Activated naive CD8-positive, alpha-beta T cell (primary cell): ENCODE data around the gene EFCAB6.

ENCODE experiments used
- H3K27ac Mint-ChIP-seq: one replicate; pipeline ENCODE4 v1.8.0; 2021; ENCODE audit warnings: mixed read lengths
- H3K27me3 Mint-ChIP-seq: one replicate; pipeline ENCODE4 v1.8.0; 2021; ENCODE audit warnings: mixed read lengths
- H3K36me3 Mint-ChIP-seq: one replicate; pipeline ENCODE4 v1.8.0; 2021; ENCODE audit warnings: mixed read lengths
- H3K4me1 Mint-ChIP-seq: one replicate; pipeline ENCODE4 v1.8.0; 2021; ENCODE audit warnings: low read depth, mixed read lengths
- H3K4me3 Mint-ChIP-seq: one replicate; pipeline ENCODE4 v1.8.0; 2021; ENCODE audit warnings: mild to moderate bottlenecking, mixed read lengths
- H3K9me3 Mint-ChIP-seq: one replicate; pipeline ENCODE4 v1.8.0; 2021; ENCODE audit warnings: low read depth, mixed read lengths

EFCAB6 gene

GRCh38 chr22:43828998-43829782 is 17.1 kb upstream of the EFCAB6 start:
- no peak overlapping the region for H3K4me3 Mint-ChIP-seq
- no peaks in the 10 kb centered on the region for H3K36me3 Mint-ChIP-seq
- peaks cover 6% of the 10 kb centered on the region for H3K27me3 Mint-ChIP-seq
- H3K4me1 Mint-ChIP-seq, result no peaks in the 10 kb centered on the region
- H3K27ac Mint-ChIP-seq, result no peak overlapping the region
- H3K9me3 Mint-ChIP-seq, result no peaks in the 10 kb centered on the region

- no peak overlapping the region for H3K27ac Mint-ChIP-seq
Measured at GRCh38 chr22:43828725-43828997, 16.6 kb upstream of the EFCAB6 start.

GRCh38 chr22:43827926-43828724 is 16.0 kb upstream of the EFCAB6 start:
- no peaks in the 10 kb centered on the region for H3K9me3 Mint-ChIP-seq

More at GRCh38 chr22:43828725-43828997, 16.6 kb upstream of the EFCAB6 start:
- Mint-ChIP-seq H3K4me1 (no peaks in the 10 kb centered on the region), H3K9me3 (no peaks in the 10 kb centered on the region), H3K27me3 (peaks cover 6% of the 10 kb centered on the region), H3K36me3 (no peaks in the 10 kb centered on the region), H3K4me3 (no peak overlapping the region)

GRCh38 chr22:43827003-43827735 is 15.1 kb upstream of the EFCAB6 start:
- no peaks in the 10 kb centered on the region for H3K4me1 Mint-ChIP-seq
- peaks cover 9% of the 10 kb centered on the region for H3K27me3 Mint-ChIP-seq
- H3K9me3 Mint-ChIP-seq, result no peaks in the 10 kb centered on the region
- H3K36me3 Mint-ChIP-seq, result no peaks in the 10 kb centered on the region
- no peak overlapping the region for H3K27ac Mint-ChIP-seq
- no peak overlapping the region for H3K4me3 Mint-ChIP-seq

More at GRCh38 chr22:43827926-43828724, 16.0 kb upstream of the EFCAB6 start:
- Mint-ChIP-seq H3K36me3 (no peaks in the 10 kb centered on the region), H3K27ac (no peak overlapping the region), H3K4me1 (no peaks in the 10 kb centered on the region), H3K4me3 (no peak overlapping the region), H3K27me3 (peaks cover 6% of the 10 kb centered on the region)

- Mint-ChIP-seq H3K27me3 (peaks cover 15% of the 10 kb centered on the region), H3K27ac (no peak overlapping the region), H3K4me1 (no peaks in the 10 kb centered on the region), H3K36me3 (no peaks in the 10 kb centered on the region), H3K9me3 (no peaks in the 10 kb centered on the region), H3K4me3 (no peak overlapping the region)
Measured at GRCh38 chr22:43826142-43827002, 14.3 kb upstream of the EFCAB6 start.

- Mint-ChIP-seq H3K27ac (no peak overlapping the region), H3K36me3 (no peaks in the 10 kb centered on the region), H3K4me3 (no peak overlapping the region), H3K9me3 (no peaks in the 10 kb centered on the region), H3K27me3 (peaks cover 15% of the 10 kb centered on the region), H3K4me1 (no peaks in the 10 kb centered on the region)
Measured at GRCh38 chr22:43825651-43826050, 13.5 kb upstream of the EFCAB6 start.

GRCh38 chr22:43824724-43825420 is 12.8 kb upstream of the EFCAB6 start:
- Mint-ChIP-seq H3K4me1 (no peaks in the 10 kb centered on the region), H3K36me3 (no peaks in the 10 kb centered on the region), H3K9me3 (no peaks in the 10 kb centered on the region), H3K4me3 (no peak overlapping the region), H3K27ac (no peak overlapping the region), H3K27me3 (peaks cover 15% of the 10 kb centered on the region)

- Mint-ChIP-seq H3K36me3 (no peaks in the 10 kb centered on the region), H3K4me3 (no peak overlapping the region), H3K27ac (no peak overlapping the region), H3K9me3 (no peaks in the 10 kb centered on the region), H3K4me1 (no peaks in the 10 kb centered on the region), H3K27me3 (peaks cover 15% of the 10 kb centered on the region)
Measured at GRCh38 chr22:43823911-43824665, 12.0 kb upstream of the EFCAB6 start.

- Mint-ChIP-seq H3K9me3 (no peaks in the 10 kb centered on the region), H3K4me3 (no peak overlapping the region), H3K27ac (no peak overlapping the region), H3K36me3 (no peaks in the 10 kb centered on the region), H3K4me1 (no peaks in the 10 kb centered on the region), H3K27me3 (peaks cover 15% of the 10 kb centered on the region)
Measured at GRCh38 chr22:43823353-43823908, 11.3 kb upstream of the EFCAB6 start.

GRCh38 chr22:43821606-43822425 is 9.7 kb upstream of the EFCAB6 start:
- H3K36me3 Mint-ChIP-seq, result no peaks in the 10 kb centered on the region
- no peak overlapping the region for H3K27ac Mint-ChIP-seq
- H3K4me3 Mint-ChIP-seq, result no peak overlapping the region
- peaks cover 15% of the 10 kb centered on the region for H3K27me3 Mint-ChIP-seq
- H3K4me1 Mint-ChIP-seq, result no peaks in the 10 kb centered on the region
- H3K9me3 Mint-ChIP-seq, result no peaks in the 10 kb centered on the region

- Mint-ChIP-seq H3K4me3 (no peak overlapping the region), H3K36me3 (no peaks in the 10 kb centered on the region), H3K4me1 (no peaks in the 10 kb centered on the region), H3K27ac (no peak overlapping the region), H3K27me3 (peaks cover 14% of the 10 kb centered on the region), H3K9me3 (no peaks in the 10 kb centered on the region)
Measured at GRCh38 chr22:43820651-43821305, 8.7 kb upstream of the EFCAB6 start.

- Mint-ChIP-seq H3K27me3 (peaks cover 10% of the 10 kb centered on the region), H3K4me1 (no peaks in the 10 kb centered on the region), H3K4me3 (no peak overlapping the region)
Measured at GRCh38 chr22:43819931-43820640, 8.0 kb upstream of the EFCAB6 start.

More at GRCh38 chr22:43819931-43820640, 8.0 kb upstream of the EFCAB6 start:
- Mint-ChIP-seq H3K27ac (no peak overlapping the region), H3K36me3 (peaks cover 2% of the 10 kb centered on the region), H3K9me3 (no peaks in the 10 kb centered on the region)
